ENCODE measurements around the gene FAM222A. TPM values are rescaled to one million over a fixed set of nuclear protein-coding genes. Genes with fewer than 3 reads are reported as not detected.

The FAM222A gene
- total RNA-seq, 4 donors from 2014 or later = 0.54 to 3.7 (median 0.92) TPM

DNA sequence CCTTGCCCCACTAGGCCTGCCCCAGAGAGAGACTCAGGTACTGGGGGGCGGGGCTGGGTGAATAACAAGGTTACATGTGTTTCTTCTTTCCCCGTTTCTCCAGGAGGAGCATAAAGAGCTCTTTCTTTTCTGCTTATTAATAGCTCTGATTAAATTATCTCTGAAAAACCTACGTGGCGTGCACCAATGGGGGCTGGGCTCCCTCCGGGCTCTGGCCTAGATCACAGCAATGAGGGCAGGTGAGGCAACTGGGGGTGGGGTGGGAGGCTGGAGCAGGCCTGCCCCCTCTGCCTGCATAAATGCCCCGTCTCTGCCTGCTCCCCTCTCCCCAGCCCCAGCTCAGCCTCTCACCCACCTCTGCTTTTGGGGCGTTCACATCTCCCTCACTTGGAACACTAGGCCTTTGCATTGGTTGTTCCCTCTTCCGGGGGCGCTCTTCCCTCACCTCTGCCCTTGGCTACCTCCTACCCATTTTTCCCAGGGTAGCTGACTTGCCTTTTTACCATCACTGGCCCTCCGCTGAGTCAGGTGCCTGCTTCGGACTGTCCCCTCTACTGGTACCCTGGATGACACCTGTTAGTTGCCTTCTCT, 4.1 kb upstream of the FAM222A start:
- no peaks in the 10 kb centered on the region for H3K9me3 ChIP-seq
- 75 to 87% methylated on average over 5 to 9 of the region's 11 CpGs for WGBS, 2 donors (ENCODE audit: low coverage in 1 of 2)
- no peaks in the 10 kb centered on the region for H3K36me3 ChIP-seq
- ATAC-seq = no peak
- peaks cover 76% of the 10 kb centered on the region for H3K27me3 ChIP-seq
- TF ChIP-seq, protein P1, sequence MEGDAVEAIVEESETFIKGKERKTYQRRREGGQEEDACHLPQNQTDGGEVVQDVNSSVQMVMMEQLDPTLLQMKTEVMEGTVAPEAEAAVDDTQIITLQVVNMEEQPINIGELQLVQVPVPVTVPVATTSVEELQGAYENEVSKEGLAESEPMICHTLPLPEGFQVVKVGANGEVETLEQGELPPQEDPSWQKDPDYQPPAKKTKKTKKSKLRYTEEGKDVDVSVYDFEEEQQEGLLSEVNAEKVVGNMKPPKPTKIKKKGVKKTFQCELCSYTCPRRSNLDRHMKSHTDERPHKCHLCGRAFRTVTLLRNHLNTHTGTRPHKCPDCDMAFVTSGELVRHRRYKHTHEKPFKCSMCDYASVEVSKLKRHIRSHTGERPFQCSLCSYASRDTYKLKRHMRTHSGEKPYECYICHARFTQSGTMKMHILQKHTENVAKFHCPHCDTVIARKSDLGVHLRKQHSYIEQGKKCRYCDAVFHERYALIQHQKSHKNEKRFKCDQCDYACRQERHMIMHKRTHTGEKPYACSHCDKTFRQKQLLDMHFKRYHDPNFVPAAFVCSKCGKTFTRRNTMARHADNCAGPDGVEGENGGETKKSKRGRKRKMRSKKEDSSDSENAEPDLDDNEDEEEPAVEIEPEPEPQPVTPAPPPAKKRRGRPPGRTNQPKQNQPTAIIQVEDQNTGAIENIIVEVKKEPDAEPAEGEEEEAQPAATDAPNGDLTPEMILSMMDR (IDR thresholded peaks at IDR 0.05) = no peak
- TF ChIP-seq POLR2AphosphoS5 (IDR thresholded peaks at IDR 0.05) (no peak), EP300 (IDR thresholded peaks at IDR 0.05) (no peak), POLR2A (IDR thresholded peaks at IDR 0.05) (no peak)
- no peak overlapping the region for H3K4me3 ChIP-seq
- H3K27ac ChIP-seq = no peak overlapping the region
- H3K4me1 ChIP-seq = peaks cover 0 to 17% (median 0%) of the 10 kb centered on the region in 3 donors

DNA sequence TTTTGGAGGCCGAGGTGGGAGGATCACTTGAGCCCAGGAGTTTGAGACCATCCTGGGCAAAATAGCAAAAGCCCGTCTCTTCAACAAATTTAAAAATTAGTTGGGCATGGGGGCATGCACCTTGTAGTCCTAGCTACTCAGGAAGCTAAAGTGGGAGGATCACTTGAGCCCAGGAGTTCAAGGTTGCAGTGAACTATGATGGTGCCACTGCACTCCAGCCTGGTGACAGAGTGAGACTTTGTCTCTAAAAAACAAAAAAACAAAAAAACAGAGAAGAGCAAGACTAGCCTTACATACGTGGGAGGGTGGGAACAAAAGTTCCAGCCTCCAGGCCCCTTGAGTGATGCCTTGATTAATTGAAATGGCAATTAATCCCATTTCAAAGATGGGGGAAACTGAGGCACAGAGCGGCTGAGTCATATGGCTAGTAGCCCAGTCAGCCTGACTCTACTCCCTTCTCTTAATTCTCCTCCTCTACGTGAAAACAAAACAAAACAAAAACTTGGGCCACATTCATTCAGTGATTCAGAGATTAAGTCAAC, 3.3 kb upstream of the FAM222A start:
- no peak overlapping the region for H3K4me3 ChIP-seq
- peaks cover 0 to 25% (median 3%) of the 10 kb centered on the region in 3 donors for H3K4me1 ChIP-seq
- WGBS, 2 donors (ENCODE audit: low coverage in 1 of 2) = 63 to 83% methylated on average over 3 to 4 of the region's 5 CpGs
- TF ChIP-seq POLR2AphosphoS5 (IDR thresholded peaks at IDR 0.05) (no peak), POLR2A (IDR thresholded peaks at IDR 0.05) (no peak), EP300 (IDR thresholded peaks at IDR 0.05) (no peak)
- TF ChIP-seq, protein P1 (IDR thresholded peaks at IDR 0.05) = no peak
- ATAC-seq = no peak
- H3K27ac ChIP-seq = no peak overlapping the region
- no peaks in the 10 kb centered on the region for H3K36me3 ChIP-seq
- peaks cover 79% of the 10 kb centered on the region for H3K27me3 ChIP-seq
- no peaks in the 10 kb centered on the region for H3K9me3 ChIP-seq

DNA sequence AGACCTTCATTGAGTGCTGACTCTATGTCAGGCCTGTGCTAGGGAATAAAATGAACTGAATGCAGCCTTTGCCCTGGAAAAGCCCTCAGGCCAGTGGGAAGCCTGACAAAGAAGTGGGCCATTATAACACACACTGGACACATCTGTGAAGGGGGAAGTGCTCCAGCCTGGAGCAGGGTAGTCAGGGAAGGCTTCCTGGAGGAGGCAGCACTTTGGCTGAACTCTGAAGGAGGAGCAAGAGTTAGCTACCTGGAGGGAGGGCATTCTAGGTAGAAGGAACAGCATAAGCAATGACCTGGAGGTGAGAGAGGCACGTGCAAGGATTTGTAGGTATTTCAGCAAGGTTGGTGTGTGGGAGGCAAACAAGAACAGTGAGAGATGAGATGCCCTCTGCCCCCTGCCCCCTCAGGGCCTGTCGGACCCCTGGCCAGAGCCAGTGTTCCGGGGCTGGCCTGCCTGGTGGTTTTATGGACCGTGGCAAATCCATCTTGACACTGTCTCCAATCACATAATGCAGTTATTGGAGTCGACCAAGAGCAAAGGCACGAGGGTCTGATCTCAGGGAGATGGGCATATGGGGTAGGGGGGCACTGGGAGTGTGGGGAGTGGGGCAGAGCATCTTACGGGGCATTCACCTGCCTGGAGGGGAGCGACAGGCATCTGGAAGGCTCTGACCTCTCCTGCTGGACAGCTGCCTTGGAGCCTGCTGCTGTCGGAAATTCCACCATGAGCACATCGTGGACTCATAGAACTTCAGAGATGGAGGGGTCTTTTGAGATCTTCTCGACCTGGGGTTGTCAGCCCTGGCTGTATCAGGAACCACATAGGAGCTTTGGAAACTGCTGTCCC, 2.7 kb upstream of the FAM222A start:
- Histone ChIP-seq H3K4me3 (no peak overlapping the region), H3K27me3 (peaks cover 79% of the 10 kb centered on the region), H3K36me3 (no peaks in the 10 kb centered on the region), H3K27ac (no peak overlapping the region), H3K9me3 (no peaks in the 10 kb centered on the region), H3K4me1 (peaks cover 0 to 32% (median 7%) of the 10 kb centered on the region in 3 donors)
- WGBS, 2 donors (ENCODE audit: low coverage in 1 of 2) = 48 to 60% methylated on average over 1 to 5 of the region's 11 CpGs
- TF ChIP-seq POLR2A (IDR thresholded peaks at IDR 0.05) = no peak
- TF ChIP-seq, protein P1 (IDR thresholded peaks at IDR 0.05) = no peak
- TF ChIP-seq POLR2AphosphoS5 (IDR thresholded peaks at IDR 0.05) = no peak
- TF ChIP-seq EP300 (IDR thresholded peaks at IDR 0.05) = no peak
- no peak for ATAC-seq

DNA sequence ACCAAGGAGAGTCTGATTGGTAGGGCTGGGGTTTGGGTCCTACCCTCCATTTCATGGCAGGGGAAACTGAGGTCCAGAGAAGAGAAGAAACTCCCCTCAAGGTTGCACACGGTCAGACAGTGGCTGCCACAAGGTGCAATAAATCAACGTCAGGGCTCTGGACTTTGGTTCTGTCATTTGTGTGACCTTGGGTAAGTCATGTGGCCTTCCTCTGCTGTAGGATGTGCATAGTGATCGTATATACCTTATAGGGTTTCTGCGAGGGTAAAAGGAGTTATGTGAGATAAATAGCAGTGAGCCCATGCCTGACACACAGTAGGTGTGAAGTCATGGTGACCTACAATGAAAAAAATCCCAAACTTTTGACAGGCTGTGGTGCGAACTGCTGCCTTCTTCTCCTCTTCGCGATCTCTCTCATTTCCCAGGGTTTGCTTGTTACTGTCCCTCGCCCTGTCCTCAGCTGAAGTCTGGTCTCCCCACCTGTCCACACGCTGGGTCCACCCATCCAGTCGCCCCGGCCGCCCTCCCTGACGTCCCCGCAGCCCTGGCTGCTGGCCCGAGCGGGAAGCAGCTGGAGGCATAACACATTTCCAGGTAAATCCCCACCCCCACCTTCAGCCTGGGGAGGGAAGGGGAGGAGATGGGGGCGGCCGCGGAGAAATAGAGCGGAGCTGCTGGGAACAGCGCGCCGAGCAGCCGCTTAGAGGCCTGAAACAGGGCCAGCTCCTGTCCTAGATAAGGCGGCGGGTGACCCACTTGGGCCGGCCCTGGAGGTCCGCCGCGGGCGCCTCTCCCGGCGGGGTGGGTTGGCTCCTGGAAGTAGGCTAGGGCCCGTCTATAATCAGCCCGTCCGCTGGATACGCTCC, 1.8 kb upstream of the FAM222A start:
- no peak for ATAC-seq
- Histone ChIP-seq H3K4me3 (no peak overlapping the region), H3K36me3 (no peaks in the 10 kb centered on the region), H3K27ac (no peak overlapping the region), H3K27me3 (peaks cover 79% of the 10 kb centered on the region), H3K9me3 (no peaks in the 10 kb centered on the region), H3K4me1 (peaks cover 0 to 39% (median 13%) of the 10 kb centered on the region in 3 donors)
- no peak for TF ChIP-seq POLR2AphosphoS5 (IDR thresholded peaks at IDR 0.05)
- TF ChIP-seq, protein P1 (IDR thresholded peaks at IDR 0.05) = no peak
- TF ChIP-seq EP300 (IDR thresholded peaks at IDR 0.05) = no peak
- no peak for TF ChIP-seq POLR2A (IDR thresholded peaks at IDR 0.05)
- WGBS, 2 donors (ENCODE audit: low coverage in 1 of 2) = 18 to 45% methylated on average over 5 to 19 of the region's 37 CpGs

Data from gastroesophageal sphincter (tissue), 4 donors.